ENCODE data around the gene BSN.

Gene BSN

DNA sequence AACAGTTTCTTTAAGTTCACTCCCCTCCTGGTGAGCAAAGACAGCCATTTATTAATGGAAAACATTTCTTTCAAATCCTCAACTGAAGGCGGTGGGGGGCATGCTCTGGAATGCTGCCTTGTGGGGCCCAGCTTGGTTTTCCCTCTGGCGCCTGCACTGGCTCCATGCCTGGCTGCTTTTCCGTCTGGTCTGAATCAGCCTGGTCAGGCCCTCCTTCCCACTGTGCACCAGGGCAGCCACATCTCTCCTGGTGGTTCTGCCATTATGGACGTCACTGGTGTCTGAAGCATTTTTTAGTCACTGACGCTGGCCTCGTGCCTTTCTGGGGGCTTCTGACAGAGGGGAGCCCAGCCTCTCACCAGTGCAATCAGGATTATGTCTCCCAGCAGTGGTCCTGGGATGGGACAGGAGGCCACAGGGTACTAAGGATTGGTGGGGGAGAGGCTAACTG, 62.2 kb downstream of the BSN start:
- TF ChIP-seq POLR2AphosphoS5 (IDR thresholded peaks at IDR 0.05; ENCODE audit: low read depth, low read length) (no peak), TAF1 (IDR thresholded peaks at IDR 0.05; ENCODE audit: borderline replicate concordance, insufficient read depth, low read length) (no peak), REST (IDR thresholded peaks at IDR 0.05; ENCODE audit: insufficient read depth in 1 of 2, low read depth in 2 of 2, low read length in 2 of 2) (no peak), SIN3A (IDR thresholded peaks at IDR 0.05; ENCODE audit: borderline replicate concordance, insufficient read depth, low read length) (no peak), FOXP2 (optimal IDR thresholded peaks at IDR 0.05; ENCODE audit: borderline replicate concordance, extremely low read depth, extremely low read length, insufficient read depth) (no peak)

- TF ChIP-seq REST (IDR thresholded peaks at IDR 0.05; ENCODE audit: insufficient read depth in 1 of 2, low read depth in 2 of 2, low read length in 2 of 2) = no peak
- no peak for TF ChIP-seq POLR2AphosphoS5 (IDR thresholded peaks at IDR 0.05; ENCODE audit: low read depth, low read length)
- no peak for TF ChIP-seq SIN3A (IDR thresholded peaks at IDR 0.05; ENCODE audit: borderline replicate concordance, insufficient read depth, low read length)
- TF ChIP-seq TAF1 (IDR thresholded peaks at IDR 0.05; ENCODE audit: borderline replicate concordance, insufficient read depth, low read length) = no peak
- no peak for TF ChIP-seq FOXP2 (optimal IDR thresholded peaks at IDR 0.05; ENCODE audit: borderline replicate concordance, extremely low read depth, extremely low read length, insufficient read depth)
These were observed 63.2 kb downstream of the BSN start for GRCh38 chr3:49617390-49618013.

DNA sequence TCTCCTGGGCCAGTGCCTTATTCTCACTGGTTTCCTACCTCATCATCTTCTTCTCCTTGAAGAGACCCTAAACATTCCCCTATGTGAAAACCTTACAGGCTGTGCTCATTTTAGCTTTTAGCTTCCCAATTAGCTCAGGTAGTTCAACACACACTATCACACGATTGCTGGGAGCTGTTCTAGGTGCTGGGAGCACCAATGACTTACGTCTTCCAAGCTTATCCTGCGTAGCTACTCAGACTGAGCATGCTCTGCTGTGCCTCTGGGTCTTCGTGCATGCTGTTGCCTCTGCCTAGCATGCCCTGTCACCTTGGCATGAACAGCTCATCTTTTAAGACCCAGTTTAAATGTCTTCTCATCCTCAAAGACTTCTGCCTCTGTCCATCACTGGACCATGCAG, 64.1 kb downstream of the BSN start:
- peak in 1 of 2 experiments; percentile 74; a peak in 2 of 4 replicates for TF ChIP-seq REST (IDR thresholded peaks at IDR 0.05; ENCODE audit: insufficient read depth in 1 of 2, low read depth in 2 of 2, low read length in 2 of 2)
- no peak for TF ChIP-seq TAF1 (IDR thresholded peaks at IDR 0.05; ENCODE audit: borderline replicate concordance, insufficient read depth, low read length)

DNA sequence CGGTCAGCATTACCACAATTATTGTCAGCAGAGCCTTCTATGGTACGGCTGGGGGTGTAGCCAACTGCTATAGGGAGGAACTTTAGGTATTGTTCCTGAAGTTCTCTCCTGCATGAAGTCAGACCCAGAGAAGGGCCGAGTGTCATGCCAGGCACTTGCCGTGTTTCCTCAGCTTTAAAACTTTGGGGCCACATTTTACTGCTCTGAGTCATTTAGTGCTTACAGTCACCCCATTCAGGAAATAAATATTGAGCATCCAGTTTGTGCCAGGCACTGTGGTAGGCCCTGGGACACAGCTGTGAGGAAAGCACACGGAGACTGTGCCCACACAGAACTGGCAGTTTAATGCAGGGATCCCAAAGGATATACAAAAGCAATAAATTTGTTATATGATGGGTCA, 65.4 kb downstream of the BSN start:
- no peak for TF ChIP-seq FOXP2 (optimal IDR thresholded peaks at IDR 0.05; ENCODE audit: borderline replicate concordance, extremely low read depth, extremely low read length, insufficient read depth)
- no peak for TF ChIP-seq POLR2AphosphoS5 (IDR thresholded peaks at IDR 0.05; ENCODE audit: low read depth, low read length)
- no peak for TF ChIP-seq TAF1 (IDR thresholded peaks at IDR 0.05; ENCODE audit: borderline replicate concordance, insufficient read depth, low read length)
- TF ChIP-seq SIN3A (IDR thresholded peaks at IDR 0.05; ENCODE audit: borderline replicate concordance, insufficient read depth, low read length) = no peak
- no peak for TF ChIP-seq REST (IDR thresholded peaks at IDR 0.05; ENCODE audit: insufficient read depth in 1 of 2, low read depth in 2 of 2, low read length in 2 of 2)

GRCh38 chr3:49620728-49621127, 66.5 kb downstream of the BSN start:
- TF ChIP-seq REST (IDR thresholded peaks at IDR 0.05; ENCODE audit: insufficient read depth in 1 of 2, low read depth in 2 of 2, low read length in 2 of 2) = no peak
- TF ChIP-seq POLR2AphosphoS5 (IDR thresholded peaks at IDR 0.05; ENCODE audit: low read depth, low read length) = no peak
- TF ChIP-seq SIN3A (IDR thresholded peaks at IDR 0.05; ENCODE audit: borderline replicate concordance, insufficient read depth, low read length) = no peak
- no peak for TF ChIP-seq TAF1 (IDR thresholded peaks at IDR 0.05; ENCODE audit: borderline replicate concordance, insufficient read depth, low read length)
- no peak for TF ChIP-seq FOXP2 (optimal IDR thresholded peaks at IDR 0.05; ENCODE audit: borderline replicate concordance, extremely low read depth, extremely low read length, insufficient read depth)
